NOMO-1 treated with dmso at 0.1 percent for 144 hours (cell line): ENCODE results near the gene PIK3CG.
"Not testable (repeated sequence)": the region's sequence is repeated elsewhere in the genome, so short reads cannot be mapped to it uniquely, and the experiment has no call there.

Experiments used
- DNase-seq: peaks from one replicate; lab custom pipeline; 2025; ENCODE audit not compliant: unreplicated experiment; lab: John Stamatoyannopoulos, UW

The PIK3CG gene

DNA sequence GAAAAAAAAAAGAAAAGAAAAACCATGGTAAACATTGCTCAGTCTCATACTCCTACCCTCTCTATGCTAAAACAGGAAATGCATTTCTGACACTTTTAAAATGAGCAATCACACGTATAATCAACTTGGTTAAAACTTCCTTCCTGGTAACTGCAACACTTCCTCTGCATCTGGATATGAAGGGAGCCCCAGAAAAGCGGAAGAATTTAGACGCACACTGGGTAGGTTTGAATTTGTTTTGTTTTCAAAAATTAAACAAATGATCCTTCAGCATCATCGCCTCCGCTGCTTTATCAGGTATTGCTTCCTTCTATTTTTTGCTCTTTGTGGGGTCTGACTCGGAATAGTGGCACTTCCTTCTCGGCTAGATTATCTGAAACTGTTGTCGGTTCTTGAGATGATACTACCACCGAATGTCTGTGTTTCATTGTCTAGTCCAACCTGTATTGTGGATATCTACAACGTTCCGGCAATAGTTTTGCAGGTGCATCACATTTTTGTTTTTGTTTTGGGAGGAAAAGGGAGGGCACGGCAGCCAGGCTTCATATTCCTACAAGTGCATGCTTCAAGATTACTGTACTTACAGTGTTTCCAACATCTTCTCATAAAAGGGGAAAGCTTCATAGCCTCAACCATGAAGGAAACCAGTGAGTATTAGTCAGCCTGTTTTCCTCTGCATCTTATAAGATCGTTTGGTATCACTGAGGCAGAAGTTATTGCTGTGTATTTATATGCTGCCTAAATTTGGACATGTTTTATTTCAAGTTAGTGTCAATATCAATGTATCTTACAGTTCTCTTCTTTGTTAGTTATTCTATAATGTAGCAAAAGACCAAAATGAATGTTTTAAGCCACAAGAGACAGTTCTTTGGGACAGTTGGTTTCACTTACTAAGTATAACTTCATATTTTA is at the start of gene PIK3CG:
TSS of gene PIK3CG (plus strand) at position 153 of the 912 bp plus-strand sequence. CDS start 2,280 bp downstream, outside the sequence.
- DNase-seq = peak; percentile 67

- no peak for DNase-seq
Observed at GRCh38 chr7:106817098-106817497, 48.0 kb upstream of the PIK3CG start.

- no peak for DNase-seq
Observed at GRCh38 chr7:106818736-106819135, 46.3 kb upstream of the PIK3CG start.

- no peak for DNase-seq
Observed at GRCh38 chr7:106819546-106819945, 45.5 kb upstream of the PIK3CG start.

DNA sequence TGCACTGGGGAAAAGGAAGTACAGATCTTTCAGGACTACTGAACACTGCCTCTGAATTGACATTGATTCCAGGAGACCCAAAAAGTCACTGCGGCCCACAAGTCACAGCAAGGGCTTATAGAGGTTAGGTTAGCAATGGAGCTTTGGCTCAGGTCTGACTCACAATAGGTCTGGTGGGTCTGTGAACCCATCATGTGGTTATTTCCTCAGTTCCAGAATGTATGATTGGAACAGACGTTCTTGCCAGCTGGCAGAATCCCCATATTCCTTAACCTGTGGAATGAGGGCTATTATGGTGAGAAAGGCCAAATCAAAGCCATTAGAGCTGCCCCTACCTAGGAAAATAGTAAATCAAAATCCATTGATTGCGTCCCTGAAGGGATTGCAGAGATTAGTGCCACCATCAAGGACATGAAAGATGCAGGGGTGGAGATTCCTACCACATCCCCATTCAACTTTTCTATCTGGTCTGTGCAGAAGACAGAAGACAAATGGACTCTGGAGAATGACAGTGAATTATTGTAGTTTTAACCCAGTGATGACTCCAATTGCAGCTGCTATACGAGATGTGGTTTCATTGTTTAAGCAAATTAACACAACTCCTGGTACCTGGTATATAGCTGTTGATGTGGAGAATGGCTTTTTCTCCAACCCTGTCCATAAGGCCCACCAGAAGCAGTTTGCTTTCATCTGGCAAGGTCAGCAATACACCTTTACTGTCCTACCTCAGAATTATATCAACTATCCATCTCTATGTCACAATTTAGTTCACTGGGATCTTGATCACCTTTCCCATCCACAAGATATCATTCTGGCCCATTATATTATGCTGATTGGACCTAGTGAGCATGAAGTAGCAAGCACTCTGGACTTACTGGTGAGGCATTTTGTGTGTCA is 44.5 kb upstream of the PIK3CG start:
- no peak for DNase-seq

DNA sequence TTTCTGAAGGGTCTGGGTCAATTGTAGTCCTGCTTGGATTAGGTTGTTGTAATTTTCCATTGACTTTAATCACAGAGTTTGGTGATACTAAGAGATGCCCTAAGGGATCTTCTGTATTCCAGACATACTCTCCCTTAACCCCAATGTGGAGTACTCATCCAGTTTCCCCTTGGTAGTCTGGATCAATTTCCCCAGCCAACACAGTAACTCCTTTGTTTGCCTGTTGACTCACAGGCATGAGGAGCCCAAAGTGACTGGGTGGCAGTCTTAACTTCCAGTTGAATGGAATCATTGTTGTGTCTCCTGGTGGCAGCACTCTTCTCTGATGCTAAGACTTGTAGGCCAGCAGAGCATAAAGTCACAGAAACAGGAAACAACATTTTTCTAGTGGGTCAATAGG is 41.5 kb upstream of the PIK3CG start:
- no peak for DNase-seq

GRCh38 chr7:106824458-106824857 is 40.6 kb upstream of the PIK3CG start:
- DNase-seq = no peak

- DNase-seq = no peak
Observed at GRCh38 chr7:106827626-106828025, 37.5 kb upstream of the PIK3CG start.

DNA sequence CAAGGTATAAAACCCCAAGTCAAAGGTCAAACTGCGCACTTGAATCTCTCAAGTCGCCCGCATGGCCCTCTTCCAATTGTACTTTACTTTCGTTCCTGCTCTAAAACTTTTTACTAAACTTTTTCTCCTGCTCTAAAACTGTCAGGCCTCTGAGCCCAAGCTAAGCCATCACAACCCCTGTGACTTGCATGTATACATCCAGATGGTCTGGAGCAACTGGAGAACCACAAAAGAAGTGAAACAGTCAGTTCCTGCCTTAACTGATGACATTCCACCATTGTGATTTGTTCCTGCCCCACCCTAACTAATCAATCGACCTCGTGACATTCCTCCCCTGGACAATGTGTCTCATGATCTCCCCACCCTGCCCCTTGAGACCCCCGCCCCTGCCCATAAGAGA is 35.6 kb upstream of the PIK3CG start:
- DNase-seq = no peak

DNA sequence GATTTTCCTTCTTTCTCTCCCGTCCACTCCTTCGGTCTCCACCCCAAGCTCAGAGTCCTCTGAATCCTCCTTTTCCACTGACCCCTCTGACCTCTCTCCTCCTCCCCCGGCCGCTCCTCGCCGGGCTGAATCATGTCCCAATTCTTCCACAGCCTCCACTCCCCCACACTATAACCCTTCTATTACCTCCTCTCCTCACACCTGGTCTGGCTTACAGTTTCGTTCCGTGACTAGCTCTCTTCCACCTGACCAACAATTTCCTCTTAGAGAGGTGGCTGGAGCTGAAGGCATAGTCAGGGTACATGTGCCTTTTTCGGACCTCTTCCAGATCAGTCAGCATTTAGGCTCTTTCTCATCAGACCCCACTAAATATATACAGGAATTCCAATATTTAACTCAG is 34.2 kb upstream of the PIK3CG start:
- DNase-seq = not testable (repeated sequence)

DNA sequence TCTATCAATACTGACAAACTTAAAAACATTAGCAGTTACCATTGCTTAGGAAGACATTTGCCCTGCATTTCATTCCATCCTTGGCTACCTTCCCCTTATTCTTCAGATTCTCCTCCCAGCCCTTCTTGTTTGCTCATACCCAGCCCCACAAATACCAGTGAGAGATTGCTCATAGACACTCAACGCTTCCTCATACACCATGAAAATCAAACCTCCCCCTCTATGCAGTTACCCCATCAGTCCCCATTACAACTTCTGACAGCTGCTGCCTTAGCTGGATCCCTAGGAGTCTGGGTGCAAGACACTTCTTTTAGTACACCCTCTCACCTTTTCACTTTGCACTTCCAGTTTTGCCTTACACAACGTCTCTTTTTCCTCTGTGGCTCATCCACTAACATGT is 28.3 kb upstream of the PIK3CG start:
- no peak for DNase-seq

DNA sequence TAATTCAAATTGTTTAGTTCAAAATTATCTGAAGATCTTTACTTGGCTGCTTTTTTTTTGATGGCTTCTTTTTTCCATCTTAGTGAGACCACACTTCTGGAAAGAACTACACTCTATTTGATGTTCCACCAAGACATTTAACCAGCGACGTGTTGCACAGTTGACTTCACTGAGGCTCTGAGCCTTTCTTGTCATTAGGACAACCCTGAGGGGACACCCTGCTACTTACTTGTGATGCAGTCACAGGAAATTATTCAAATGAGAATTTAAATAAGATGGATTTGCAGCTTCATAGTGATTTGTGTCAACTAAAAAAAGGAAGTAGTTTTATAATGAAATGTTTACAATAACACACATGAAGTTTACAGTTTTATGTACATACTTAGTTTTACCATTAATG is 25.6 kb upstream of the PIK3CG start:
- DNase-seq = no peak

DNA sequence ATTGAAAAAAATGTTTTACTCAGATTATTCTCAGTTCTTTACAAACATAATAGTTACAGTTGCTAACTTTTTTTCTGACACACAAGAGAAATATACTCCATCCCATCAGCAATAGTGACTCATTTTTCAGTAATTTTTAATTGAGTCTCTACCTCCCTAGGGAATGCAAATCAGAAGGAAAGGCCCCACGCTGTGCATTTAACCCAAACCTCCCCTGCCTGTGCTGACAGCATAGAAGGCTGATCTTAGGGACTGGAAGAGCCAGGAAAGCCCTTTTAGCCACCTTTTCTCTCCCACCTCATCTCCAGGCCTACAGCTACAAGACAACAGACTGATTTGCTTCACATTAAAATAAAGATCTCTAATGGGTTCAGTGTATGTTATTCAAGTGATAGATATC is 24.7 kb upstream of the PIK3CG start:
- no peak for DNase-seq

DNA sequence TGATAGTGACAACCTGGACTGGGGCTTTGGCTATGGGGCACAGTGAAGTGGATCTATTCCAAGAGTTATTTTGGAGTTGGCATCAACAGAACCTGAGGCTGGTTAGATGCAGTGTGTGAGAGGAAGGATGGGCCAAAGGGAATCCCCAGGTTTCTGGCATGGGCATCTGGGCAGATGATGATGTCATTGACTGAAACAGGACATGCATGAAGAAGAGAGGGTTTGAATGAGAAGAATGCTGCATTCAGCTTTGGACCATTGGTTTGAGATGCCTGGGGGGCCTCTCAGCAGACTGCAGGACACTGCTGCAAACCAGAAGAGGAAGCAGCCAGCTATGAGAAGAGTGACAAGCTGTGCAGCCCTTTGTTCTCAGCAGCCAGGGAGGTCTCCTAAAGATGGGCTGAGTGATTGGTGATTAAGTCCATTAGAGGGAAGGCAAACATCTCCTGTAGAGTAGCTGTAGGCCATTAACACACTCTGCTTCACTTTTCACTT is 23.1 kb upstream of the PIK3CG start:
- DNase-seq = no peak

- DNase-seq = no peak
Observed at GRCh38 chr7:106844279-106844997, 20.6 kb upstream of the PIK3CG start.

DNA sequence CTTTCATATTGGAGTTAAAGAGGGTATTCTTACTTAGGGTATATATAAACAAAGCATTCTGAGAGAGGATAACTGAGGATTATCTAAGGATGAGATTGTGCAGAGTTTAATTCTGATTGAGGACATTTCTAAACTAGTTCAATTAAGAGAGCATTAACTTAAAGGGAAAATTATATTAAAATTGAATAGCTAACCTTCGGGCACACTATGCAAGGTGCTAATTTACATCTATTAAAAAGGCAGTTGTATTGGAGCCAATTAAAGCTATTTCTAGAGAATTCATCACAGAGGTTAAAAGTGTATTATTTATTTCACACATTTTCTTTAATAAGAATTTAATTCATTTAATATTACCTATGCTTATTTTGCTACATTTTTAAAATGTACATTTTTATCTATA is 17.0 kb upstream of the PIK3CG start:
- no peak for DNase-seq

- no peak for DNase-seq
Observed at GRCh38 chr7:106848851-106849442, 16.1 kb upstream of the PIK3CG start.

- not testable (repeated sequence) for DNase-seq
Observed at GRCh38 chr7:106851632-106852031, 13.4 kb upstream of the PIK3CG start.

- DNase-seq = no peak
Observed at GRCh38 chr7:106853250-106853908, 11.7 kb upstream of the PIK3CG start.

GRCh38 chr7:106855540-106856132 is 9.4 kb upstream of the PIK3CG start:
- DNase-seq = no peak
